HepG2 (cell line): ENCODE measurements around the gene BTAF1. TPM values are rescaled to one million over a fixed set of nuclear protein-coding genes. Genes with fewer than 3 reads are reported as not detected.

Experiments used
- ATAC-seq: fragments of 200-7000 bp; cut with Tn5 transposase; 3 replicates; pipeline ENCODE4 v1.9.1; 2020; ENCODE audit warnings: mild to moderate bottlenecking, moderate library complexity
- BruUV-seq: library from RNA; stranded (reverse); fragments of 400-500 nt; replicated peaks from 2 replicates; lab custom pipeline; 2021; lab: Mats Ljungman, UMichigan
- CTCF ChIA-PET: fragments of 300-600 bp; formaldehyde crosslinking; extraction: SDS; loops from one replicate; lab custom pipeline; 2021; ENCODE audit warnings: low total read pairs, inconsistent platforms, low intra/inter-chr PET ratio; lab: Yijun Ruan, JAX
- POLR2A ChIA-PET: fragments of 350-600 bp; sonication (Branson Sonifier 250); formaldehyde crosslinking; loops from one replicate; lab custom pipeline; 2020; ENCODE audit warnings: antibody characterized with exemption, inconsistent platforms; lab: Yijun Ruan, JAX
- DNase-seq: peaks from one replicate; pipeline ENCODE4 v3.0.0-alpha.2; 2015; ENCODE audit warnings: low spot score
- FAIRE-seq: peaks from 3 replicates; lab custom pipeline; 2011; peaks lifted over from hg19 to GRCh38; lab: Jason Lieb, UNC
- H2AFZ ChIP-seq: one replicate; pipeline ENCODE4 v1.6.1; 2011; ENCODE audit warnings: low read length, inconsistent platforms
- H3K27ac ChIP-seq: fragments of 300-600 bp; 3 replicates; pipeline ENCODE4 v1.8.0; 2011; ENCODE audit warnings: mixed run types, mild to moderate bottlenecking, mixed read lengths, low read length, inconsistent platforms; ENCODE audit not compliant: insufficient read depth; ENCODE audit errors: extremely low read length
- H3K27me3 ChIP-seq, 2 experiments: fragments of 200-600 bp in 1 of 2; 2 replicates in 1 of 2; 3 replicates in 1 of 2; pipeline versions ENCODE4 v1.6.0 to v1.8.0; 2011; ENCODE audit warnings: low read length in 2 of 2, mild to moderate bottlenecking in 2 of 2, moderate library complexity in 2 of 2, inconsistent platforms in 1 of 2; ENCODE audit not compliant: insufficient read depth in 2 of 2, control insufficient read depth in 1 of 2
- H3K36me3 ChIP-seq, 2 experiments: fragments of 200-600 bp in 1 of 2; replicated peaks in 1 of 2; 2 replicates in 1 of 2; 3 replicates in 1 of 2; pipeline versions ENCODE4 v1.5.1 to v1.8.0; 2011; ENCODE audit warnings: low read length in 2 of 2, inconsistent platforms in 1 of 2; ENCODE audit not compliant: insufficient read depth in 2 of 2, control insufficient read depth in 1 of 2
- H3K4me1 ChIP-seq: 2 replicates; pipeline ENCODE4 v1.5.1; 2012; ENCODE audit warnings: low read length, inconsistent platforms; ENCODE audit not compliant: insufficient read depth
- H3K4me2 ChIP-seq: 2 replicates; pipeline ENCODE4 v1.6.0; 2011; ENCODE audit warnings: low read depth, low read length, inconsistent platforms
- H3K4me3 ChIP-seq, 3 experiments: fragments of 200-600 bp in 1 of 3; sonication (generic), shearing (Covaris generic) in 1 of 3; replicated peaks in 1 of 3; 2 replicates each; pipeline ENCODE4 v1.5.1; 2011 to 2016; ENCODE audit warnings: low read length in 3 of 3, inconsistent platforms in 2 of 3, low read depth in 2 of 3, mild to moderate bottlenecking in 2 of 3, control low read depth in 1 of 3, mixed read lengths in 1 of 3; ENCODE audit not compliant: insufficient read depth in 1 of 3
- H3K79me2 ChIP-seq: one replicate; pipeline ENCODE4 v1.6.1; 2011; ENCODE audit warnings: low read length, inconsistent platforms; ENCODE audit not compliant: insufficient read depth
- H3K9ac ChIP-seq: 2 replicates; pipeline ENCODE4 v1.6.0; 2011; ENCODE audit warnings: mild to moderate bottlenecking, low read depth, low read length, inconsistent platforms; ENCODE audit not compliant: insufficient read depth
- H3K9me3 ChIP-seq: 2 replicates; pipeline ENCODE4 v1.5.1; 2012; ENCODE audit warnings: mild to moderate bottlenecking, low read length
- H4K20me1 ChIP-seq: 2 replicates; pipeline ENCODE4 v1.6.0; 2011; ENCODE audit warnings: inconsistent platforms, mild to moderate bottlenecking, low read length, moderate library complexity; ENCODE audit not compliant: insufficient read depth
- GATAD2A ChIP-seq: IDR thresholded peaks from 2 replicates; pipeline ENCODE4 v1.6.1; 2016
- HNF4A ChIP-seq: sonication (generic); formaldehyde crosslinking; IDR thresholded peaks from 2 replicates; pipeline ENCODE4 v1.4.0; 2020; ENCODE audit warnings: missing genetic modification reagents
- HNRNPK ChIP-seq: fragments of 200-400 bp; formaldehyde crosslinking; IDR thresholded peaks from 2 replicates; pipeline ENCODE4 v1.6.1; 2018; ENCODE audit warnings: low read length, low read depth, moderate library complexity, mild to moderate bottlenecking; ENCODE audit not compliant: poor library complexity, severe bottlenecking
- MIXL1 ChIP-seq: IDR thresholded peaks from 2 replicates; pipeline ENCODE4 v1.6.1; 2016
- PCBP1 ChIP-seq: fragments of 200-400 bp; formaldehyde crosslinking; IDR thresholded peaks from 2 replicates; pipeline ENCODE4 v1.6.1; 2017; ENCODE audit warnings: mild to moderate bottlenecking, low read depth, low read length, borderline replicate concordance
- SNAPC4 ChIP-seq: sonication (generic); formaldehyde crosslinking; IDR thresholded peaks from 2 replicates; pipeline ENCODE4 v1.4.0; 2020; ENCODE audit warnings: mild to moderate bottlenecking, missing genetic modification reagents
- SOX13 ChIP-seq, 3 experiments: fragments of 450-650 bp in 1 of 3; sonication (generic) in 1 of 3; formaldehyde crosslinking in 1 of 3; IDR thresholded peaks in 2 of 3; conservative IDR thresholded peaks in 1 of 3; 2 replicates each; pipeline versions ENCODE4 v1.5.0 to v1.6.1; 2016 to 2020; ENCODE audit warnings: antibody characterized with exemption in 1 of 3, mild to moderate bottlenecking in 1 of 3, missing compliant biosample characterization in 1 of 3, missing genetic modification reagents in 1 of 3, moderate library complexity in 1 of 3
- SOX5 ChIP-seq: IDR thresholded peaks from 2 replicates; pipeline ENCODE4 v1.6.1; 2016; ENCODE audit warnings: borderline replicate concordance
- SOX6 ChIP-seq, 2 experiments: fragments of 450-650 bp in 1 of 2; sonication (generic) in 1 of 2; formaldehyde crosslinking in 1 of 2; IDR thresholded peaks; 2 replicates each; pipeline versions ENCODE4 v1.4.0 to v1.6.1; 2017 to 2020; ENCODE audit warnings: antibody characterized with exemption in 1 of 2, mild to moderate bottlenecking in 1 of 2, missing genetic modification reagents in 1 of 2
- ZNF260 ChIP-seq: sonication (generic); formaldehyde crosslinking; IDR thresholded peaks from 2 replicates; pipeline ENCODE4 v1.4.0; 2020; ENCODE audit warnings: missing genetic modification reagents, low read depth, mild to moderate bottlenecking, borderline replicate concordance
- ZNF326 ChIP-seq: sonication (generic); formaldehyde crosslinking; IDR thresholded peaks from 2 replicates; pipeline ENCODE4 v1.4.0; 2020; ENCODE audit warnings: missing genetic modification reagents, borderline replicate concordance
- ZNF556 ChIP-seq: sonication (generic); formaldehyde crosslinking; IDR thresholded peaks from 2 replicates; pipeline ENCODE4 v1.4.0; 2020; ENCODE audit warnings: mild to moderate bottlenecking, missing genetic modification reagents, borderline replicate concordance
- WGBS: methylation state at CpG from one replicate; pipeline ENCODE4 v1.1.6; 2017; ENCODE audit warnings: low lambda C conversion rate; 5-methylcytosine and 5-hydroxymethylcytosine counted together
- in situ Hi-C: cut with HindIII; loops from 2 replicates; pipeline ENCODE4 v1.10.0; 2017; ENCODE audit warnings: low pct_unique_long_range_greater_than_20kb; ENCODE audit not compliant: extremely low pct_ligation_motif_present
- intact Hi-C: fragments of 100-400 bp; cut with micrococcal nuclease; formaldehyde crosslinking; loops from one replicate; pipeline ENCODE4 v1.10.0; 2022; ENCODE audit not compliant: unreplicated experiment
- polyA plus RNA-seq, 8 experiments: library from polyadenylated mRNA; depleted of rRNA in 3 of 8; stranded (reverse) in 7 of 8; unstranded in 1 of 8; fragments of >200 nt; fragmentation: Illumina TruSeq in 4 of 8; extraction: Trizol in 4 of 8; gene quantifications; 2 replicates each; pipeline versions ENCODE4 v1.2.1 to v1.2.3, GENCODE V29; 2011 to 2016; ENCODE audit warnings: low read depth in 4 of 8, missing spikeins in 1 of 8, mixed read lengths in 1 of 8; ENCODE audit not compliant: insufficient read depth in 1 of 8
- total RNA-seq, 5 experiments: library from RNA; depleted of rRNA; stranded (reverse); fragments of >200 nt; fragmentation: Illumina TruSeq; extraction: Trizol; gene quantifications; 2 replicates each; pipeline ENCODE4 v1.2.3, GENCODE V29; 2016; ENCODE audit warnings: low read depth in 1 of 5

The BTAF1 gene
- total and polyA plus RNA-seq, 2 of the 13 experiments (the other 11 are each of a cell fraction or from before 2014, with no cell fraction given): 38.6 to 54.1 TPM

- no peak for FAIRE-seq
Measured at GRCh38 chr10:92010047-92010735, 86.6 kb downstream of the BTAF1 start.

GRCh38 chr10:92011560-92012214 is 88.1 kb downstream of the BTAF1 start:
- Histone ChIP-seq H2AFZ (no peak overlapping the region), H3K27ac (no peak overlapping the region), H3K79me2 (no peaks in the 10 kb centered on the region), H3K36me3 (peaks cover 5 to 52% of the 10 kb centered on the region in 2 experiments), H3K4me3 (no peak overlapping the region), H3K9ac (no peak overlapping the region), H3K27me3 (no peaks in the 10 kb centered on the region), H4K20me1 (no peaks in the 10 kb centered on the region), H3K9me3 (no peaks in the 10 kb centered on the region), H3K4me2 (no peak overlapping the region), H3K4me1 (peaks cover 19% of the 10 kb centered on the region)
- ATAC-seq: peak; percentile 38; the same call in 1 of the 3 replicates
- intact Hi-C loops (no loop called here), in situ Hi-C loops (no loop called here)
- WGBS: 95% methylated on average over 2 of the region's 2 CpGs
- BruUV-seq: no TSS peak
- no peak for FAIRE-seq
- ChIA-PET CTCF (no interaction called here), POLR2A (interaction anchor here (0.7 kb wide), 1 partner anchor 279 kb away, joined by 3 read pairs; the partner anchor contains the start of genes CPEB3 and MARCHF5)
- peak; percentile 12 for DNase-seq
- TF ChIP-seq PCBP1: peak; percentile 96; the same call in 1 of the 2 replicates
- TF ChIP-seq SNAPC4: no peak
- peak; percentile 99 for TF ChIP-seq HNRNPK

More at GRCh38 chr10:92010047-92010735, 86.6 kb downstream of the BTAF1 start:
- ChIA-PET CTCF (no interaction called here), POLR2A (interaction anchor here (1.4 kb wide), 1 partner anchor 679 kb away, joined by 3 read pairs; the partner anchor contains the start of gene HHEX)
- in situ Hi-C loops: no loop called here
- intact Hi-C loops: loop anchor here (1.0 kb wide), 1 partner anchor 425 kb away; no protein-coding TSS in a partner anchor
- peak overlapping the region; percentile 29 for H3K27ac ChIP-seq
- DNase-seq: peak; percentile 32
- peaks cover 19% of the 10 kb centered on the region for H3K4me1 ChIP-seq
- H4K20me1 ChIP-seq: no peaks in the 10 kb centered on the region
- H3K27me3 ChIP-seq: no peaks in the 10 kb centered on the region
- no peak overlapping the region for H3K9ac ChIP-seq
- no peaks in the 10 kb centered on the region for H3K9me3 ChIP-seq
- H3K4me2 ChIP-seq: no peak overlapping the region
- peak; percentile 79 for TF ChIP-seq SOX5 (CRISPR knock-in tag)
- no peak for TF ChIP-seq SOX6 (IDR thresholded peaks at IDR 0.05)
- peak; percentile 67 for TF ChIP-seq SOX6 (CRISPR knock-in tag; IDR thresholded peaks at IDR 0.05)
- TF ChIP-seq HNF4A (CRISPR knock-in tag): peak; percentile 48; the same call in 1 of the 2 replicates
- no peak for TF ChIP-seq SOX13 (IDR thresholded peaks at IDR 0.05)
- TF ChIP-seq SOX13 (CRISPR knock-in tag; conservative IDR thresholded peaks at IDR 0.05 in 1 of 2, IDR thresholded peaks at IDR 0.05 in 1 of 2): peak in 1 of 2 experiments; percentile 86; a peak in 2 of 4 replicates
- no peak for TF ChIP-seq ZNF556 (CRISPR knock-in tag)
- TF ChIP-seq MIXL1 (CRISPR knock-in tag): peak; percentile 68; the same call in 1 of the 2 replicates
- TF ChIP-seq ZNF260 (CRISPR knock-in tag): no peak
- TF ChIP-seq ZNF326: no peak
- TF ChIP-seq GATAD2A (CRISPR knock-in tag): 0 out of 2 replicates have a peak, but pooled peaks have one; percentile 10
- peak; percentile 77 for ATAC-seq
- H3K79me2 ChIP-seq: no peaks in the 10 kb centered on the region
- H2AFZ ChIP-seq: no peak overlapping the region
- peaks cover 5 to 39% of the 10 kb centered on the region in 2 experiments for H3K36me3 ChIP-seq
- no peak overlapping the region for H3K4me3 ChIP-seq
- no TSS peak for BruUV-seq
